ENCODE results near the gene RHOF. TPM values are rescaled to one million over a fixed set of nuclear protein-coding genes. Genes with fewer than 3 reads are reported as not detected.

The RHOF gene
- total and polyA plus RNA-seq, 2 of the 13 experiments (the other 11 are each of a cell fraction or from before 2014, with no cell fraction given) = 14.6 to 32.2 TPM

DNA sequence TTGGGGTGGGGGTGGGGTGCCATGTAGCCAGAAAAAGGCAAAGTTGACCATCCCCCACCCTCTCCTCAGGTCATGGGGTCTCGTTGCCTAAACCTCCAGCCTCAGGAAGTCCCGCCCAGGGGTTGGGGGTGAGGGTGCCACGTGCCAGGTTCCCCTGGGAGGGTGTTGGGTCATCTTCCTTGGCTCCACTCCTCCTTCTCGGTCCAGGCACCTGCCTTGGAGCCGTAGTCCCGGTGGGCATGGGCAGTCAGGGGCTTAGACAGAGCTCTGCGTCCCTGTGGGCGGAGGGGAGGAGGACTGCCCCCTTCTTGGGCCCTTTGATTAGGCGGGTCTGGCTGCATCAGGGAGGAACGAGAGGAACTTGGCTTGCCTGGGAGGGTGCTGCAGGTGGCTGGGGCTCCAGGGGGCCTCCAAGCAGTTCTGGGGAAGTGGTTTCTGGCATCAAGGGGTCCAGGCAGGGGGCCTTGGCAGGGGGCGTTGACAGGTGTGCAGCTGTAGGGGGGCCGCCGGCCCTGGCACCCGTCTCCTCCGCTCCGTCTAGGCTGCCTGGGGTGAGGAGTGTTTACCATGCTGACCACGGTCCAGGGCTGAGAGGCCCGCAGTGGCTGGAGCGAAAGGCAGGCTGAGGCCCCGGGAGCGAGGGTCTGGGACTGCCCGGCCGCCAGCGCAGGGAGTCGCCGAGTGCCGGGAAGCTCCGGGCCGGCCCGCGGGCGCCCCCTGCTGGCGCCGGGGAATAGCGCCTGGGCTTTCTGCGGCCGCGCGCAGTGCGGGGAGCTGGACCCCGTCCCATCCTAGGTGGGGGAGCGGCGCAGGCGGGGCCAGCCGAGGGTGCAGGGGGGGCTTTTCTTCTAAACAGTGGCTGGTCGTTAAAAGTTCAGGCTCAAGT lies 18.2 kb upstream of the RHOF start (continued):
- TF ChIP-seq PAF1 (CRISPR knock-in tag; IDR thresholded peaks at IDR 0.05) (no peak), TEAD2 (CRISPR knock-in tag; IDR thresholded peaks at IDR 0.05) (no peak), FOSL1 (CRISPR knock-in tag; IDR thresholded peaks at IDR 0.05; ENCODE audit: borderline replicate concordance) (no peak), ZSCAN31 (CRISPR knock-in tag; IDR thresholded peaks at IDR 0.05; ENCODE audit: low read depth) (peak; percentile 64; the same call in 1 of the 2 replicates), NONO (IDR thresholded peaks at IDR 0.05) (no peak), NONO (CRISPR knock-in tag; conservative IDR thresholded peaks at IDR 0.05) (no peak), ZNF746 (CRISPR knock-in tag; IDR thresholded peaks at IDR 0.05) (0 out of 2 replicates have a peak, but pooled peaks have one; percentile 34), ZNF747 (CRISPR knock-in tag; IDR thresholded peaks at IDR 0.05; ENCODE audit: borderline replicate concordance) (peak; percentile 27; the same call in 1 of the 2 replicates), YEATS2 (CRISPR knock-in tag; IDR thresholded peaks at IDR 0.05; ENCODE audit: borderline replicate concordance) (no peak), MXD4 (CRISPR knock-in tag; IDR thresholded peaks at IDR 0.05) (no peak), SNRNP70 (IDR thresholded peaks at IDR 0.05; ENCODE audit: low read depth, low read length) (no peak), HES4 (CRISPR knock-in tag; IDR thresholded peaks at IDR 0.05; ENCODE audit: borderline replicate concordance) (no peak), ONECUT2 (CRISPR knock-in tag; IDR thresholded peaks at IDR 0.05) (no peak), ATM (IDR thresholded peaks at IDR 0.05; ENCODE audit: borderline replicate concordance) (no peak), MBD4 (IDR thresholded peaks at IDR 0.05; ENCODE audit: borderline replicate concordance, low read length) (no peak), EHMT2 (IDR thresholded peaks at IDR 0.05; ENCODE audit: borderline replicate concordance, low read depth, low read length) (no peak), MIER2 (CRISPR knock-in tag; IDR thresholded peaks at IDR 0.05) (no peak), KLF16 (CRISPR knock-in tag; IDR thresholded peaks at IDR 0.05) (peak in 1 of 2 experiments; percentile 42; a peak in 1 of 4 replicates), PHF5A (CRISPR knock-in tag; IDR thresholded peaks at IDR 0.05; ENCODE audit: low read depth, unreplicated experiment) (no peak), ZNF510 (CRISPR knock-in tag; IDR thresholded peaks at IDR 0.05; ENCODE audit: low read depth) (no peak), ZSCAN9 (CRISPR knock-in tag; IDR thresholded peaks at IDR 0.05; ENCODE audit: borderline replicate concordance) (no peak), FLYWCH1 (CRISPR knock-in tag; IDR thresholded peaks at IDR 0.05) (no peak), ZBTB7A (CRISPR knock-in tag; IDR thresholded peaks at IDR 0.05) (no peak), HNRNPUL1 (IDR thresholded peaks at IDR 0.05; ENCODE audit: low read depth, low read length) (no peak), ZNF839 (CRISPR knock-in tag; IDR thresholded peaks at IDR 0.05; ENCODE audit: borderline replicate concordance) (0 out of 2 replicates have a peak, but pooled peaks have one; percentile 28), GLI4 (CRISPR knock-in tag; IDR thresholded peaks at IDR 0.05; ENCODE audit: borderline replicate concordance) (no peak)
- TF ChIP-seq, protein P1, sequence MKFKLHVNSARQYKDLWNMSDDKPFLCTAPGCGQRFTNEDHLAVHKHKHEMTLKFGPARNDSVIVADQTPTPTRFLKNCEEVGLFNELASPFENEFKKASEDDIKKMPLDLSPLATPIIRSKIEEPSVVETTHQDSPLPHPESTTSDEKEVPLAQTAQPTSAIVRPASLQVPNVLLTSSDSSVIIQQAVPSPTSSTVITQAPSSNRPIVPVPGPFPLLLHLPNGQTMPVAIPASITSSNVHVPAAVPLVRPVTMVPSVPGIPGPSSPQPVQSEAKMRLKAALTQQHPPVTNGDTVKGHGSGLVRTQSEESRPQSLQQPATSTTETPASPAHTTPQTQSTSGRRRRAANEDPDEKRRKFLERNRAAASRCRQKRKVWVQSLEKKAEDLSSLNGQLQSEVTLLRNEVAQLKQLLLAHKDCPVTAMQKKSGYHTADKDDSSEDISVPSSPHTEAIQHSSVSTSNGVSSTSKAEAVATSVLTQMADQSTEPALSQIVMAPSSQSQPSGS (CRISPR knock-in tag; IDR thresholded peaks at IDR 0.05) = 0 out of 2 replicates have a peak, but pooled peaks have one; percentile 4
- TF ChIP-seq, protein P2, sequence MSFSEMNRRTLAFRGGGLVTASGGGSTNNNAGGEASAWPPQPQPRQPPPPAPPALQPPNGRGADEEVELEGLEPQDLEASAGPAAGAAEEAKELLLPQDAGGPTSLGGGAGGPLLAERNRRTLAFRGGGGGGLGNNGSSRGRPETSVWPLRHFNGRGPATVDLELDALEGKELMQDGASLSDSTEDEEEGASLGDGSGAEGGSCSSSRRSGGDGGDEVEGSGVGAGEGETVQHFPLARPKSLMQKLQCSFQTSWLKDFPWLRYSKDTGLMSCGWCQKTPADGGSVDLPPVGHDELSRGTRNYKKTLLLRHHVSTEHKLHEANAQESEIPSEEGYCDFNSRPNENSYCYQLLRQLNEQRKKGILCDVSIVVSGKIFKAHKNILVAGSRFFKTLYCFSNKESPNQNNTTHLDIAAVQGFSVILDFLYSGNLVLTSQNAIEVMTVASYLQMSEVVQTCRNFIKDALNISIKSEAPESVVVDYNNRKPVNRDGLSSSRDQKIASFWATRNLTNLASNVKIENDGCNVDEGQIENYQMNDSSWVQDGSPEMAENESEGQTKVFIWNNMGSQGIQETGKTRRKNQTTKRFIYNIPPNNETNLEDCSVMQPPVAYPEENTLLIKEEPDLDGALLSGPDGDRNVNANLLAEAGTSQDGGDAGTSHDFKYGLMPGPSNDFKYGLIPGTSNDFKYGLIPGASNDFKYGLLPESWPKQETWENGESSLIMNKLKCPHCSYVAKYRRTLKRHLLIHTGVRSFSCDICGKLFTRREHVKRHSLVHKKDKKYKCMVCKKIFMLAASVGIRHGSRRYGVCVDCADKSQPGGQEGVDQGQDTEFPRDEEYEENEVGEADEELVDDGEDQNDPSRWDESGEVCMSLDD (CRISPR knock-in tag; IDR thresholded peaks at IDR 0.05; ENCODE audit: borderline replicate concordance) = no peak

All from HepG2 (cell line).